ENCODE measurements around the gene NEK10.
"Not testable (repeated sequence)": the region's sequence is repeated elsewhere in the genome, so short reads cannot be mapped to it uniquely, and the experiment has no call there.

The NEK10 gene

DNA sequence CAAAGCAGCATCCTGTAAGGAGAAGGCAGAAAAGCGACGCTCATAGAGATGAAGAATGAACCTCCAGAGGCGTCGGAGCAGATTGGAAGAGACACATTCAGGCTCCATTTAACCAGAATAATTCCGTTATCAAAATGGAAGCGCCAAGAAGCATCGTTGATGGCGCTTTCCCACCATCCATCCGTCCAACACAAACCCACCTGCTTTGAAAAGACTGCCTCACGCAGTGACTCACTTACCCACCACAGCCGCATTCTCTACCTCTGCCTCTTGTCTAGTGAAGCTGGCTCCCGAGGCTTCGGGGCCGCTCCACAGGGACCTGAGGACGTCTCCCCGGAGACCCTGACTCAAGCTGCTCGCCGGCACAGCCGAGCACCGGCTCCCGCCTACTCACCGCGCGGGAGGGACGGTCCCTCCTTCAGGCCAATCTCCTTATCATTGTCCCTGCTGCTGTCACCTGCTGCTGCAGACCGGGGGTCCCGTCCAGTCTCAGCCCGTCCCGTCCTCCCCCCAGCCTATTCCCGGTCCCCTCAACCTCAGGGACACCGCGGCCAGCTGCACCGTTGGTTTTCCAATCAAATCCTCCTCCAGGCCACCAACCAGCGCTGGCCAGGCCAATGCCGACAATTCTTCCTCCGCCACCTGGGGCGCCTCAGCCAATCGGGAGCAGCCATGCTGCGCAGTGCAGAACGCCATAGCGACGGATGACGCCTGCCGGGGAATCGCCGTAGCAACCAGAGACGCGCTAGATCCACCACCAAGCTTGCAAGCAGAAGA lies at the start of gene NEK10:
Gene NEK10 (minus strand): TSS at position 553 of the 777 bp plus-strand sequence. CDS start 16,501 bp downstream, outside the sequence.
- peak; percentile 47 to 51 for DNase-seq (ENCODE audit: low read depth in 2 of 2)

DNA sequence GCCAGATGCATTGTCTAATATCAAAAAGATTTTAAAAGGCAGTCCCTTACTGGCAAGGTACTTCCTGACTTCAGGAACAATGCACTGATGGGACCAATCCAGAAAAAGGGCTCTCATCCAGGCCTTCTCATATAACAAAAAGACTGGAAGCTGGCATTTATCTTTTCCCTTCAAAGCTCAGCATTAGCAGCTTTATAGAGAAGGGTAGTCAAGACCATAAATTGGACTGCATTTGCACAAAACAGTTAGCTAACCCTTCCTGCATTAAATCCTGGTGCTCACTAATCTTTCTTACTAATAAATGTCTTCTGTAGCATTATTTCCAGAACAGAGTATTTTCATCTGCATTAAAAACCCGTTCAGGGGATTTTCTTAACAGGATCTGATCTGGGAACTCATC lies 46.0 kb upstream of the NEK10 start:
- DNase-seq (ENCODE audit: low read depth in 2 of 2), result no peak

- no peak for DNase-seq (ENCODE audit: low read depth in 2 of 2)
Observed at GRCh38 chr3:27392950-27393679, 23.9 kb upstream of the NEK10 start.

- not testable (repeated sequence) for DNase-seq (ENCODE audit: low read depth in 2 of 2)
Observed at GRCh38 chr3:27392414-27392813, 23.2 kb upstream of the NEK10 start.

GRCh38 chr3:27391796-27392195 lies 22.6 kb upstream of the NEK10 start:
- DNase-seq (ENCODE audit: low read depth in 2 of 2), result no peak

GRCh38 chr3:27387625-27388024 lies 18.4 kb upstream of the NEK10 start:
- no peak for DNase-seq (ENCODE audit: low read depth in 2 of 2)

GRCh38 chr3:27385504-27385903 lies 16.3 kb upstream of the NEK10 start:
- no peak for DNase-seq (ENCODE audit: low read depth in 2 of 2)

DNA sequence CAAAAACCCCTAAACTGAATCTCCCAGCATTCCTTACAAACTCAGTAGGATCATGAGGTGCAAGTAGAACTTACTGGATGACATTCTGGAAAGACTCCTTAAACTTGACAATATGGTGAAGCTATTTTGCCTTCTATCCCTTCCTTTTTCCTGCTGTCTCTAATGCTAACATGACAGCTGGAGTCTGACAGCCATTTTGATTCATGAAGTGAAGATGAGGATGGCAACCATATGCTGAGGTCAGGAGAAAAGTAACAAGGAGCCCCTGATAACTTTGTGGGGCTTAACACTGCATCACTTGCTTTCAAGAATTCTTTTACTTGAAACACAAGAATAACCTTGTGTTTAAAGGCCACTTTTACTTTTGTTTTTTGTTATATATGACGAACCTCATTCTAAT lies 15.0 kb upstream of the NEK10 start:
- DNase-seq (ENCODE audit: low read depth in 2 of 2), result no peak

GRCh38 chr3:27380433-27381357 lies 11.5 kb upstream of the NEK10 start:
- no peak for DNase-seq (ENCODE audit: low read depth in 2 of 2)

GRCh38 chr3:27378331-27378730 lies 9.1 kb upstream of the NEK10 start:
- DNase-seq (ENCODE audit: low read depth in 2 of 2), result no peak

DNA sequence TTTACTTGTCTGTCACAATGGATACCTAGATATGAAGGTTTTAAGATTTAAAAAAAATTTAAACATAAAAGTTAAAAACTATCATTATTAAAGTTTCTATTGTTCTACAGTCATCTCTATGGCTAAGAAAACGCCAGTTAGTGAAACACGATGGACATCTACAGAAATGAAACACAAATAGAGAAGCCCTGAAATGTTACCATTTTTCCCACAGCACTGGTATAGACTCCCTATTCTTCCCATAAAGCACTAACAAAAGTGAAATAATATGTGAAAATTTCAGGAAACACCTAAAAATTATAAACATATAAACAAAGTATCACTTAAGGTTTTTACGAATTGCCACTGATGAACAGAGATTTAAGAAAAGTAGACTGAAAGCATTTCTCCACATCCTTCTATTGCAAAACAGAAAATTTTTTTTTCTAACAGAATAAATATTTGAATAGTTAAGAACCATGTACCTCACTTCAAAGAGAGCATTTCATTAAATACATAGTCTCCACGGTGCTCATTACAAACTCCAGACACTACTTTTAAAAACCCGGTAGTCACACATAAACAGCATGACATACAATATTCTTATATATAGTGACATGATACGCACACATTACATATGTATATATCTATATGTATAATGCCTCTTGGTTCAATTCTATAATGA lies 7.1 kb upstream of the NEK10 start:
- no peak for DNase-seq (ENCODE audit: low read depth in 2 of 2)

DNA sequence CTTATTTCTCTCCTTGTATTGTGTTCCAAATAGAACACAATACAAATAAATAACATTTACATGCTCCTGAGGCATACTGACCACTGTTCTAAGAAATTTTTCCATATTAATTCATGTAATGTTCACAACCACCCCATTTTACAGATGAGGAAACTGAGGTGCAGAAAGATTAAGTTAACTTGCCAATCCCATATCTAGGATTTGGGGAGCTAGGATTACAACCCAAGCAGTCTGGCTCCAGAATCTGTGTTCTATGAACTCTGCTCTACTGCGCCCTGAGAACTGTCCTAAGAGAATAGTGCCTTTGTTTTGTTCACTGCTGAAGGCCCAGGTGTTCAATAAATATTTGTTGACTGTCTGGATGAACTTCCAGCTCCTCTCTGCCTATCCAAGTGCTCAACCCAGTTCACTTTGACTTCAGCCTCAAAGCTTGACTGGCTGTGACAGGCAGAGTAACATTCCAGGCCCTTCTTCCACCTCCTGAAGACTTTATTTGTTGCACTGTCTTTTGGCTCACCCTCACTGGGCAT lies 3.1 kb downstream of the NEK10 start:
- no peak for DNase-seq (ENCODE audit: low read depth in 2 of 2)

GRCh38 chr3:27360113-27361078 lies 8.8 kb downstream of the NEK10 start:
- no peak for DNase-seq (ENCODE audit: low read depth in 2 of 2)

GRCh38 chr3:27358372-27358771 lies 10.8 kb downstream of the NEK10 start:
- no peak for DNase-seq (ENCODE audit: low read depth in 2 of 2)

- DNase-seq (ENCODE audit: low read depth in 2 of 2), result peak in 1 of 2 experiments; percentile 13
Observed at GRCh38 chr3:27357665-27358258, 11.4 kb downstream of the NEK10 start.

- no peak for DNase-seq (ENCODE audit: low read depth in 2 of 2)
Observed at GRCh38 chr3:27356976-27357375, 12.2 kb downstream of the NEK10 start.

- DNase-seq (ENCODE audit: low read depth in 2 of 2), result no peak
Observed at GRCh38 chr3:27354588-27355203, 14.5 kb downstream of the NEK10 start.

- no peak for DNase-seq (ENCODE audit: low read depth in 2 of 2)
Observed at GRCh38 chr3:27354161-27354560, 15.0 kb downstream of the NEK10 start.

- DNase-seq (ENCODE audit: low read depth in 2 of 2), result peak; percentile 8 to 11
Observed at GRCh38 chr3:27353221-27353620, 16.0 kb downstream of the NEK10 start.
